HG03097 (cell line): ENCODE results near the gene VAV3.

ENCODE experiments used
- ATAC-seq: cut with Tn5 transposase; IDR thresholded peaks from one replicate; pipeline ENCODE4 v1.9.1; 2021; ENCODE audit not compliant: unreplicated experiment, low FRiP score

The VAV3 gene

GRCh38 chr1:107551456-107551855 is 413.5 kb downstream of the VAV3 start:
- no peak for ATAC-seq

- no peak for ATAC-seq
Measured at GRCh38 chr1:107550358-107550757, 414.6 kb downstream of the VAV3 start.

- ATAC-seq, result no peak
Measured at GRCh38 chr1:107549152-107549810, 415.7 kb downstream of the VAV3 start.

GRCh38 chr1:107548276-107548675 is 416.7 kb downstream of the VAV3 start:
- no peak for ATAC-seq

GRCh38 chr1:107547363-107548155 is 417.4 kb downstream of the VAV3 start:
- no peak for ATAC-seq

GRCh38 chr1:107546576-107546975 is 418.4 kb downstream of the VAV3 start:
- no peak for ATAC-seq

GRCh38 chr1:107545879-107546278 is 419.1 kb downstream of the VAV3 start:
- no peak for ATAC-seq

GRCh38 chr1:107545056-107545577 is 419.9 kb downstream of the VAV3 start:
- no peak for ATAC-seq

- ATAC-seq, result no peak
Measured at GRCh38 chr1:107544285-107544684, 420.7 kb downstream of the VAV3 start.

GRCh38 chr1:107541412-107541811 is 423.6 kb downstream of the VAV3 start:
- no peak for ATAC-seq

- no peak for ATAC-seq
Measured at GRCh38 chr1:107538502-107538901, 426.5 kb downstream of the VAV3 start.

- no peak for ATAC-seq
Measured at GRCh38 chr1:107536266-107536665, 428.7 kb downstream of the VAV3 start.

- ATAC-seq, result no peak
Measured at GRCh38 chr1:107535091-107535490, 429.9 kb downstream of the VAV3 start.

GRCh38 chr1:107534632-107535031 is 430.3 kb downstream of the VAV3 start:
- ATAC-seq, result no peak

- ATAC-seq, result no peak
Measured at GRCh38 chr1:107533436-107533835, 431.5 kb downstream of the VAV3 start.

GRCh38 chr1:107532318-107532717 is 432.7 kb downstream of the VAV3 start:
- ATAC-seq, result no peak

- ATAC-seq, result no peak
Measured at GRCh38 chr1:107531065-107531908, 433.7 kb downstream of the VAV3 start.

- no peak for ATAC-seq
Measured at GRCh38 chr1:107530543-107530942, 434.4 kb downstream of the VAV3 start.

- peak; percentile 96 for ATAC-seq
Measured at GRCh38 chr1:107529511-107530149, 435.4 kb downstream of the VAV3 start.

- no peak for ATAC-seq
Measured at GRCh38 chr1:107526524-107527198, 438.3 kb downstream of the VAV3 start.
